Mucosa of stomach (tissue), 1 donor: Measurements from ENCODE around the gene REV1.

ENCODE experiments used
- H3K27me3 ChIP-seq: one replicate; pipeline ENCODE4 v1.7.0; 2013; ENCODE audit warnings: mild to moderate bottlenecking, low read length; ENCODE audit not compliant: control insufficient read depth, insufficient read depth
- H3K36me3 ChIP-seq: one replicate; pipeline ENCODE4 v1.7.0; 2013; ENCODE audit warnings: low read length; ENCODE audit not compliant: control insufficient read depth, insufficient read depth
- H3K4me1 ChIP-seq: one replicate; pipeline ENCODE4 v1.7.0; 2013; ENCODE audit warnings: mild to moderate bottlenecking, low read length; ENCODE audit not compliant: control insufficient read depth, insufficient read depth
- H3K4me3 ChIP-seq: one replicate; pipeline ENCODE4 v1.7.0; 2013; ENCODE audit warnings: low read length
- H3K9ac ChIP-seq: one replicate; pipeline ENCODE4 v1.7.0; 2013; ENCODE audit warnings: mild to moderate bottlenecking, low read length, moderate library complexity
- H3K9me3 ChIP-seq: one replicate; pipeline ENCODE4 v1.7.0; 2013; ENCODE audit warnings: mild to moderate bottlenecking, low read length, moderate library complexity; ENCODE audit not compliant: control insufficient read depth
- donor health status: Pancreatic carcinoma.

The REV1 gene

GRCh38 chr2:99410276-99410675 is 79.5 kb downstream of the REV1 start:
- no peak overlapping the region for H3K4me3 ChIP-seq
- peaks cover 1% of the 10 kb centered on the region for H3K4me1 ChIP-seq
- H3K36me3 ChIP-seq, result peaks cover 1% of the 10 kb centered on the region
- no peaks in the 10 kb centered on the region for H3K9me3 ChIP-seq
- no peak overlapping the region for H3K9ac ChIP-seq
- H3K27me3 ChIP-seq, result no peaks in the 10 kb centered on the region

GRCh38 chr2:99406137-99406536 is 83.7 kb downstream of the REV1 start:
- H3K36me3 ChIP-seq, result peaks cover 16% of the 10 kb centered on the region
- H3K4me1 ChIP-seq, result peaks cover 6% of the 10 kb centered on the region

GRCh38 chr2:99404797-99405669 is 84.8 kb downstream of the REV1 start:
- H3K27me3 ChIP-seq, result no peaks in the 10 kb centered on the region
- no peak overlapping the region for H3K9ac ChIP-seq
- no peak overlapping the region for H3K4me3 ChIP-seq
- no peaks in the 10 kb centered on the region for H3K9me3 ChIP-seq
- H3K4me1 ChIP-seq, result peaks cover 6% of the 10 kb centered on the region
- H3K36me3 ChIP-seq, result peaks cover 16% of the 10 kb centered on the region

More at GRCh38 chr2:99406137-99406536, 83.7 kb downstream of the REV1 start:
- Histone ChIP-seq H3K4me3 (no peak overlapping the region), H3K9ac (no peak overlapping the region), H3K27me3 (no peaks in the 10 kb centered on the region), H3K9me3 (no peaks in the 10 kb centered on the region)

GRCh38 chr2:99404039-99404796 is 85.6 kb downstream of the REV1 start:
- Histone ChIP-seq H3K4me3 (no peak overlapping the region), H3K4me1 (peaks cover 6% of the 10 kb centered on the region), H3K27me3 (no peaks in the 10 kb centered on the region), H3K36me3 (peaks cover 22% of the 10 kb centered on the region), H3K9ac (no peak overlapping the region), H3K9me3 (no peaks in the 10 kb centered on the region)

- no peaks in the 10 kb centered on the region for H3K27me3 ChIP-seq
- peaks cover 6% of the 10 kb centered on the region for H3K4me1 ChIP-seq
- H3K36me3 ChIP-seq, result peaks cover 23% of the 10 kb centered on the region
- no peaks in the 10 kb centered on the region for H3K9me3 ChIP-seq
- H3K4me3 ChIP-seq, result no peak overlapping the region
- no peak overlapping the region for H3K9ac ChIP-seq
Measured at GRCh38 chr2:99403524-99403923, 86.3 kb downstream of the REV1 start.

- H3K4me3 ChIP-seq, result no peak overlapping the region
- H3K36me3 ChIP-seq, result peaks cover 23% of the 10 kb centered on the region
- peaks cover 6% of the 10 kb centered on the region for H3K4me1 ChIP-seq
- H3K9ac ChIP-seq, result no peak overlapping the region
- no peaks in the 10 kb centered on the region for H3K9me3 ChIP-seq
- H3K27me3 ChIP-seq, result no peaks in the 10 kb centered on the region
Measured at GRCh38 chr2:99403084-99403483, 86.7 kb downstream of the REV1 start.

- Histone ChIP-seq H3K27me3 (no peaks in the 10 kb centered on the region), H3K36me3 (peaks cover 23% of the 10 kb centered on the region), H3K4me3 (no peak overlapping the region), H3K4me1 (peaks cover 6% of the 10 kb centered on the region), H3K9ac (no peak overlapping the region), H3K9me3 (no peaks in the 10 kb centered on the region)
Measured at GRCh38 chr2:99401841-99402240, 88.0 kb downstream of the REV1 start.

GRCh38 chr2:99399795-99400194 is 90.0 kb downstream of the REV1 start:
- no peaks in the 10 kb centered on the region for H3K27me3 ChIP-seq
- H3K4me3 ChIP-seq, result no peak overlapping the region
- no peak overlapping the region for H3K9ac ChIP-seq
- H3K4me1 ChIP-seq, result no peaks in the 10 kb centered on the region
- no peaks in the 10 kb centered on the region for H3K9me3 ChIP-seq
- H3K36me3 ChIP-seq, result peaks cover 18% of the 10 kb centered on the region

- Histone ChIP-seq H3K9me3 (no peaks in the 10 kb centered on the region), H3K27me3 (no peaks in the 10 kb centered on the region), H3K9ac (no peak overlapping the region), H3K4me1 (no peaks in the 10 kb centered on the region), H3K4me3 (no peak overlapping the region), H3K36me3 (peaks cover 12% of the 10 kb centered on the region)
Measured at GRCh38 chr2:99399063-99399462, 90.8 kb downstream of the REV1 start.

GRCh38 chr2:99398303-99398702 is 91.5 kb downstream of the REV1 start:
- Histone ChIP-seq H3K4me3 (no peak overlapping the region), H3K9me3 (no peaks in the 10 kb centered on the region), H3K27me3 (no peaks in the 10 kb centered on the region), H3K9ac (no peak overlapping the region), H3K4me1 (no peaks in the 10 kb centered on the region), H3K36me3 (peaks cover 9% of the 10 kb centered on the region)

GRCh38 chr2:99397266-99397920 is 92.4 kb downstream of the REV1 start:
- peaks cover 7% of the 10 kb centered on the region for H3K36me3 ChIP-seq
- H3K27me3 ChIP-seq, result no peaks in the 10 kb centered on the region
- H3K9me3 ChIP-seq, result no peaks in the 10 kb centered on the region

More at GRCh38 chr2:99397266-99397920, 92.4 kb downstream of the REV1 start:
- Histone ChIP-seq H3K4me1 (no peaks in the 10 kb centered on the region), H3K9ac (no peak overlapping the region), H3K4me3 (no peak overlapping the region)
